SJCRH30 (cell line): ENCODE results near the gene CHRNB2. TPM values are rescaled to one million over a fixed set of nuclear protein-coding genes. Genes with fewer than 3 reads are reported as not detected.
A peak's percentile ranks its signal among the peaks of the same experiment; 100 is the strongest.

Source experiments
- DNase-seq, 2 experiments: peaks; one replicate each; pipeline ENCODE4 v3.0.0-alpha.2; 2015 to 2020
- H3K27ac ChIP-seq: fragments of 250-450 bp; sonication (Bioruptor Pico); 2 replicates; pipeline ENCODE4 v1.5.1; 2020; ENCODE audit warnings: mild to moderate bottlenecking, moderate library complexity
- H3K27me3 ChIP-seq: fragments of 250-450 bp; sonication (Bioruptor Pico); 2 replicates; pipeline ENCODE4 v1.5.1; 2020; ENCODE audit warnings: mild to moderate bottlenecking, moderate library complexity
- H3K36me3 ChIP-seq: fragments of 250-450 bp; sonication (Bioruptor Pico); 2 replicates; pipeline ENCODE4 v1.5.1; 2020; ENCODE audit warnings: mild to moderate bottlenecking, moderate library complexity
- H3K4me1 ChIP-seq: fragments of 250-450 bp; sonication (Bioruptor Pico); 2 replicates; pipeline ENCODE4 v1.5.1; 2020; ENCODE audit warnings: mild to moderate bottlenecking, moderate library complexity
- H3K4me3 ChIP-seq: fragments of 250-450 bp; sonication (Bioruptor Pico); 2 replicates; pipeline ENCODE4 v1.5.1; 2020; ENCODE audit warnings: mild to moderate bottlenecking, moderate library complexity
- H3K9me3 ChIP-seq: fragments of 250-450 bp; sonication (Bioruptor Pico); replicated peaks from 2 replicates; pipeline ENCODE4 v1.5.1; 2020; ENCODE audit warnings: mild to moderate bottlenecking, moderate library complexity
- total RNA-seq: library from RNA; depleted of rRNA; stranded (reverse); fragments of >200 nt; shearing (Covaris generic); gene quantifications from 2 replicates; pipeline ENCODE4 v1.2.3, GENCODE V29; 2014; rRNA removed

The CHRNB2 gene
- total RNA-seq, 1 experiment from 2014 or later: 0.08 TPM

GRCh38 chr1:154622503-154623039 is 55.0 kb downstream of the CHRNB2 start:
- Histone ChIP-seq H3K27ac (peak overlapping the region; percentile 84), H3K36me3 (peaks cover 4% of the 10 kb centered on the region; the same call in 1 of the 2 replicates), H3K27me3 (no peaks in the 10 kb centered on the region), H3K4me1 (peaks cover 47% of the 10 kb centered on the region), H3K9me3 (no peaks in the 10 kb centered on the region), H3K4me3 (no peak overlapping the region)
- no peak for DNase-seq

GRCh38 chr1:154623358-154623757 is 55.8 kb downstream of the CHRNB2 start:
- peak overlapping the region; percentile 84 for H3K27ac ChIP-seq
- 0 out of 2 replicates have a peak, but pooled peaks cover 4% of the 10 kb centered on the region for H3K36me3 ChIP-seq
- no peaks in the 10 kb centered on the region for H3K9me3 ChIP-seq
- peaks cover 48% of the 10 kb centered on the region for H3K4me1 ChIP-seq
- DNase-seq: no peak
- H3K27me3 ChIP-seq: no peaks in the 10 kb centered on the region
- no peak overlapping the region for H3K4me3 ChIP-seq

- H3K36me3 ChIP-seq: 0 out of 2 replicates have a peak, but pooled peaks cover 4% of the 10 kb centered on the region
- DNase-seq: peak; percentile 32 to 81
- peak overlapping the region; percentile 84 for H3K27ac ChIP-seq
- no peaks in the 10 kb centered on the region for H3K27me3 ChIP-seq
- H3K4me1 ChIP-seq: peaks cover 50% of the 10 kb centered on the region
- no peak overlapping the region for H3K4me3 ChIP-seq
- H3K9me3 ChIP-seq: no peaks in the 10 kb centered on the region
Observed at GRCh38 chr1:154624746-154625643, 57.4 kb downstream of the CHRNB2 start.

- no peaks in the 10 kb centered on the region for H3K36me3 ChIP-seq
- H3K4me1 ChIP-seq: peaks cover 44% of the 10 kb centered on the region
- no peaks in the 10 kb centered on the region for H3K9me3 ChIP-seq
- no peaks in the 10 kb centered on the region for H3K27me3 ChIP-seq
- H3K27ac ChIP-seq: peak overlapping the region; percentile 91
- DNase-seq: peak in 1 of 2 experiments; percentile 46
- H3K4me3 ChIP-seq: peak overlapping the region; percentile 98
Observed at GRCh38 chr1:154626456-154627256, 59.1 kb downstream of the CHRNB2 start.

- no peaks in the 10 kb centered on the region for H3K9me3 ChIP-seq
- no peaks in the 10 kb centered on the region for H3K27me3 ChIP-seq
- H3K27ac ChIP-seq: peak overlapping the region; percentile 91
- H3K4me3 ChIP-seq: peak overlapping the region; percentile 98
- no peaks in the 10 kb centered on the region for H3K36me3 ChIP-seq
- DNase-seq: peak; percentile 89 to 92
- peaks cover 38% of the 10 kb centered on the region for H3K4me1 ChIP-seq
Observed at GRCh38 chr1:154627257-154628120, 59.9 kb downstream of the CHRNB2 start.

GRCh38 chr1:154628121-154628405 is 60.5 kb downstream of the CHRNB2 start:
- no peaks in the 10 kb centered on the region for H3K27me3 ChIP-seq
- DNase-seq: no peak
- no peaks in the 10 kb centered on the region for H3K36me3 ChIP-seq
- H3K4me3 ChIP-seq: peak overlapping the region; percentile 98
- peak overlapping the region; percentile 91 for H3K27ac ChIP-seq
- H3K9me3 ChIP-seq: no peaks in the 10 kb centered on the region
- peaks cover 32% of the 10 kb centered on the region for H3K4me1 ChIP-seq

GRCh38 chr1:154629061-154629674 is 61.6 kb downstream of the CHRNB2 start:
- DNase-seq: no peak
- Histone ChIP-seq H3K4me3 (no peak overlapping the region), H3K27ac (no peak overlapping the region), H3K4me1 (peaks cover 21% of the 10 kb centered on the region), H3K36me3 (no peaks in the 10 kb centered on the region), H3K27me3 (no peaks in the 10 kb centered on the region), H3K9me3 (no peaks in the 10 kb centered on the region)

Other genes with a start within 250 kb of the CHRNB2 start
- gene AQP10, start 246.7 kb upstream of the CHRNB2 start, total RNA-seq: not detected in 2 replicates
- gene ATP8B2, start 242.3 kb upstream of the CHRNB2 start, total RNA-seq: 21.2 and 25.7 TPM in 2 replicates
- gene IL6R, start 162.4 kb upstream of the CHRNB2 start, total RNA-seq: 0.53 and 1.1 TPM in 2 replicates
- gene TDRD10, start 65.6 kb upstream of the CHRNB2 start, total RNA-seq: not detected in 2 replicates
- 0.02 TPM in 1 of 2 replicates, not detected in the other for gene SHE, start 65.4 kb upstream of the CHRNB2 start, total RNA-seq
- 30.2 and 32.6 TPM in 2 replicates for gene UBE2Q1, start 9.1 kb upstream of the CHRNB2 start, total RNA-seq
- gene ADAR, start 40.4 kb downstream of the CHRNB2 start, total RNA-seq: 102 and 104 TPM in 2 replicates